Activated T-helper 1 cell treated with Interleukin-2 at 50 U/mL for 16 hours (primary cell): Measurements from ENCODE around the gene SSPN.

Source experiments
- DNase-seq: peaks from one replicate; pipeline ENCODE4 v3.0.0-alpha.2; 2020; ENCODE audit warnings: low read depth

SSPN gene

GRCh38 chr12:26187014-26187798 lies 8.2 kb upstream of the SSPN start:
- no peak for DNase-seq

GRCh38 chr12:26188127-26188526 lies 7.2 kb upstream of the SSPN start:
- DNase-seq = no peak

- DNase-seq = no peak
These were observed 6.7 kb upstream of the SSPN start for GRCh38 chr12:26188641-26189040.

- DNase-seq = no peak
These were observed 3.2 kb upstream of the SSPN start for GRCh38 chr12:26192142-26192541.

- DNase-seq = no peak
These were observed 1.8 kb upstream of the SSPN start for GRCh38 chr12:26193539-26193938.

- no peak for DNase-seq
These were observed 458 bp downstream of the SSPN start for GRCh38 chr12:26195641-26196420.

- DNase-seq = no peak
These were observed 996 bp downstream of the SSPN start for GRCh38 chr12:26196421-26196716.

- no peak for DNase-seq
These were observed 2.5 kb downstream of the SSPN start for GRCh38 chr12:26197832-26198231.

GRCh38 chr12:26198742-26199141 lies 3.4 kb downstream of the SSPN start:
- no peak for DNase-seq

GRCh38 chr12:26203167-26203780 lies 7.9 kb downstream of the SSPN start:
- DNase-seq = no peak

GRCh38 chr12:26204612-26205289 lies 9.4 kb downstream of the SSPN start:
- DNase-seq = no peak

- DNase-seq = no peak
These were observed 9.9 kb downstream of the SSPN start for GRCh38 chr12:26205298-26205697.

- DNase-seq = no peak
These were observed 10.6 kb downstream of the SSPN start for GRCh38 chr12:26205941-26206340.

GRCh38 chr12:26211331-26211730 lies 16.0 kb downstream of the SSPN start:
- no peak for DNase-seq

GRCh38 chr12:26212396-26212795 lies 17.0 kb downstream of the SSPN start:
- no peak for DNase-seq

GRCh38 chr12:26212988-26213387 lies 17.6 kb downstream of the SSPN start:
- no peak for DNase-seq

- no peak for DNase-seq
These were observed 18.7 kb downstream of the SSPN start for GRCh38 chr12:26214121-26214520.

- no peak for DNase-seq
These were observed 24.4 kb downstream of the SSPN start for GRCh38 chr12:26219736-26220135.

GRCh38 chr12:26224657-26225056 lies 29.3 kb downstream of the SSPN start:
- DNase-seq = no peak

GRCh38 chr12:26226122-26226521 lies 30.7 kb downstream of the SSPN start:
- no peak for DNase-seq

- DNase-seq = no peak
These were observed 31.4 kb downstream of the SSPN start for GRCh38 chr12:26226629-26227360.

GRCh38 chr12:26227361-26227745 lies 32.0 kb downstream of the SSPN start:
- DNase-seq = no peak
